IPS DF 19.7 (cell line): ENCODE data around the gene SLC12A1.

Experiments
- DNase-seq: peaks from one replicate; pipeline ENCODE4 v3.0.0-alpha.2; 2013; ENCODE audit warnings: low read depth, low spot score

SLC12A1 gene

GRCh38 chr15:48242015-48242414 lies 35.9 kb downstream of the SLC12A1 start:
- DNase-seq: no peak

GRCh38 chr15:48242535-48242934 lies 36.4 kb downstream of the SLC12A1 start:
- no peak for DNase-seq

GRCh38 chr15:48244921-48245320 lies 38.8 kb downstream of the SLC12A1 start:
- DNase-seq: no peak

GRCh38 chr15:48248414-48248813 lies 42.3 kb downstream of the SLC12A1 start:
- DNase-seq: no peak

- DNase-seq: peak; percentile 54
Measured at GRCh38 chr15:48250640-48251076, 44.6 kb downstream of the SLC12A1 start.

GRCh38 chr15:48253172-48253571 lies 47.1 kb downstream of the SLC12A1 start:
- DNase-seq: no peak

GRCh38 chr15:48265135-48265534 lies 59.0 kb downstream of the SLC12A1 start:
- DNase-seq: no peak

- no peak for DNase-seq
Measured at GRCh38 chr15:48266024-48266689, 60.1 kb downstream of the SLC12A1 start.

- no peak for DNase-seq
Measured at GRCh38 chr15:48267766-48268165, 61.7 kb downstream of the SLC12A1 start.

GRCh38 chr15:48273049-48273448 lies 66.9 kb downstream of the SLC12A1 start:
- no peak for DNase-seq

- DNase-seq: no peak
Measured at GRCh38 chr15:48278666-48279065, 72.6 kb downstream of the SLC12A1 start.

GRCh38 chr15:48279608-48280007 lies 73.5 kb downstream of the SLC12A1 start:
- DNase-seq: no peak

- no peak for DNase-seq
Measured at GRCh38 chr15:48281674-48282073, 75.6 kb downstream of the SLC12A1 start.

GRCh38 chr15:48282216-48282615 lies 76.1 kb downstream of the SLC12A1 start:
- DNase-seq: no peak

- no peak for DNase-seq
Measured at GRCh38 chr15:48283396-48284145, 77.5 kb downstream of the SLC12A1 start.

GRCh38 chr15:48285329-48286214 lies 79.5 kb downstream of the SLC12A1 start:
- DNase-seq: no peak

GRCh38 chr15:48289628-48290027 lies 83.5 kb downstream of the SLC12A1 start:
- no peak for DNase-seq

- no peak for DNase-seq
Measured at GRCh38 chr15:48292458-48292857, 86.4 kb downstream of the SLC12A1 start.

- DNase-seq: no peak
Measured at GRCh38 chr15:48297668-48298067, 91.6 kb downstream of the SLC12A1 start.

GRCh38 chr15:48298914-48299313 lies 92.8 kb downstream of the SLC12A1 start:
- no peak for DNase-seq

- no peak for DNase-seq
Measured at GRCh38 chr15:48300038-48300437, 93.9 kb downstream of the SLC12A1 start.

- DNase-seq: no peak
Measured at GRCh38 chr15:48304398-48304797, 98.3 kb downstream of the SLC12A1 start.
